Renal pelvis (tissue), 4 donors: ENCODE results near the gene SLC47A2. TPM values are rescaled to one million over a fixed set of nuclear protein-coding genes. Genes with fewer than 3 reads are reported as not detected.
"Not testable (repeated sequence)": the region's sequence is repeated elsewhere in the genome, so short reads cannot be mapped to it uniquely, and the experiment has no call there.

ENCODE experiments used
- DNase-seq: peaks from one replicate; pipeline ENCODE4 v3.0.0-alpha.2; 2013
- polyA plus RNA-seq, 3 donors: library from polyadenylated mRNA; unstranded; fragments of 120-200 nt; gene quantifications; one replicate each; pipeline ENCODE4 v1.2.1, GENCODE V29; 2013; ENCODE audit not compliant: insufficient read length in 3 of 3

Gene SLC47A2
- polyA plus RNA-seq, 3 donors, result 4.8 to 12.3 (median 10.2) TPM

GRCh38 chr17:19708431-19709175 is 7.8 kb downstream of the SLC47A2 start:
- no peak for DNase-seq

DNA sequence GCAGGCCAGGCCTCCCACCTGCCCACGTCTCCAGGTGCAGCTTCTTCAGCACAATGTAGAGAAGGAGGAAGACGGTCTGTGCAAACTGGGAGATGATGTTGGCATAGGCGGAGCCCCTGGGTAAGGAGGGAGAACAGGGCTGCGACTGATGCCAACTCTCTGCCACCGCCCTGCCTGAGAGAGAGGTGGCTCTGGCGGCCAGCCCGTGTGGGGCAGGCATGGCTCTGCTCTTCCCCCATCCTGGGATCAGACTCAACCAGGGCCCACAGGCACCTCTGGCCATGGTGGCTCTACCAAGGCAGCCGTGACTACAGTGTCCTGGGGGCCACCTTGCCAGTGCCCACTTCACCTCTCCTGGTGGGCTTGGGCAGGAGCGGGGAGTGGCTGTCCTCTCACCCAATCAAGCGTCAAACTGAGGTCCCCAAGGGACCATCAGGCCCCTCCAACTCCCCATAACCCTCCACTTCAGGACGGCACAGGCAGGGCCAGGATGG is 8.6 kb downstream of the SLC47A2 start:
- no peak for DNase-seq

- DNase-seq, result no peak
Observed at GRCh38 chr17:19706791-19707727, 9.3 kb downstream of the SLC47A2 start.

GRCh38 chr17:19705771-19706770 is 10.3 kb downstream of the SLC47A2 start:
- no peak for DNase-seq

GRCh38 chr17:19705201-19705600 is 11.2 kb downstream of the SLC47A2 start:
- DNase-seq, result no peak

- no peak for DNase-seq
Observed at GRCh38 chr17:19703828-19704613, 12.4 kb downstream of the SLC47A2 start.

DNA sequence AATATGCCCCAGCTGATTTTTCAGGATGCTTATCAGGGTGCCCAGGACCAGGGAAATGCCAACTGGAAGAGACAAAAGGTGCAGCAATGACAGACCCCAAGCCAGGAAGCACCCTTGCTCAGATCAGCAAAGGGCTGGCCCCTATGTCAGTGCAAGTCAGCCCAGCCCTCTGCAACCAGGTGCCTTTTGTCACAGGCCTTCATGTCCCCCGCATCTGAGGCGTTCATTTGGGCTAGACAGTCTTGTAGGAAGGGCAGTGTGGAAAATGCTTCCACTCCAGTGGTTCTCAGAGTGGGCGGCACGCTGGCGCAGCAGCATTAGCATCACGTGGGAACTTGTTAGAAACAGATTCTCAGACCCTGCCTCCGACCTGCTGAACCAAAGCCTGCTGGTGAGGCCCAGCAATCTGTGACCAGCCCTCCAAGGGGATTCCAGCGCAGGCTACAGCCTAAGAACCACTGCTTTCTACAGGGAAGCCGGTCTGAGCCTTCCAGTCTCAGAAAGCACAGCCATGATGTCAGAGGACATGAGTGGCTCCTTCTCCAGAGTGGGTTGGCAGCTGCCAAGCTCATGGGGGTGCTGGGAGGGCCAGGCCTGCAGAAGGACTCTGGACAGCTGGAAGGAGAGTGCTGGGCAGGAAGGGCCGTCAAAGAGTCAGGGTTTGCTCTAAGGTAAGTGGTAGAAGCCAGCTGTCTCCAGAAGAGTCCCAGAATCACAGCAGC is 13.1 kb downstream of the SLC47A2 start:
- DNase-seq, result peak; percentile 73

DNA sequence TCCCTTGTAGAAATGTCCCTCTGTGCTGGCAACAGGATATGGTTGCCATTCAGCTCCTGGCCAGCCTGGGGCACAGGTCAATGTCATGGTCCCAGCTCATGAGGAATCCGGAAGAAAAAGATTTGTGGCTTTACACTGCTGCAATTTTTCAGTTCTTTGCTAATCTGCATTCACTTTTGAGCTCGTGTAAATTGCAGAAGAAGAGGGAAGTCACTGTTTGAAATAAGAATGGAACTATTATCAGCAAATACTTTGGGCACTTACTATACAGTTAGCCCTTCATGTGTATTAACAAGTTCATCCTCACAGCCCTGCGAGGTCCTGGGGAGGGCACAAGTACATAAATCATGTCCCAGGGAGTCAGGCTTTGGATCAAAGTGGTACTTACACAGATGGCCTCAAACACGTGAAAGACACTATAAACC is 14.2 kb downstream of the SLC47A2 start:
- peak; percentile 62 for DNase-seq

- no peak for DNase-seq
Observed at GRCh38 chr17:19686400-19687090, 29.8 kb downstream of the SLC47A2 start.

DNA sequence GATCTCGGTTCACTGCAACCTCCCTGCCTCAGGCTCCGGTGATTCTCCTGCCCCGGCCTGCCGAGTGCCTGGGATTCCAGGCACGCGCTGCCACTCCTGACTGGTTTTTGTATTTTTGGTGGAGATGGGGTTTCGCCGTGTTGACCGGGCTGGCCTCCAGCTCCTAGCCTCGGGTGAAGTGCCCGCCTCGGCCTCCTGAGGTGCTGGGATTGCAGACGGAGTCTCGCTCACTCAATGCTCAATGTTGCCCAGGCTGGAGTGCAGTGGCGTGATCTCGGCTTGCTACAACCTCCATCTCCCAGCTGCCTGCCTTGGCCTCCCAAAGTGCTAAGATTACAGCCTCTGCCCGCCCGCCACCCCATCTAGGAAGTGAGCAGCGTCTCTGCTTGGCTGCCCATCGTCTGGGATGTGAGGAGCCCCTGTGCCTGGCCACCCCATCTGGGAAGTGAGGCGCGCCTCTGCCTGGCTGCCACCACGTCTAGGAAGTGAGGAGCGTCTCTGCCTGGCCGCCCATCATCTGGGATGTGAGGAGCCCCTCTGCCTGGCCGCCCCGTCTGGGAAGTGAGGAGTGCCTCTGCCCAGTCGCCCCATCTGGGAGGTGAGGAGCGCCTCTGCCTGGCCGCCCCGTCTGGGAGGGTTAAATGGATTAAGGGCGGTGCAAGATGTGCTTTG is 31.3 kb downstream of the SLC47A2 start:
- DNase-seq, result not testable (repeated sequence)

DNA sequence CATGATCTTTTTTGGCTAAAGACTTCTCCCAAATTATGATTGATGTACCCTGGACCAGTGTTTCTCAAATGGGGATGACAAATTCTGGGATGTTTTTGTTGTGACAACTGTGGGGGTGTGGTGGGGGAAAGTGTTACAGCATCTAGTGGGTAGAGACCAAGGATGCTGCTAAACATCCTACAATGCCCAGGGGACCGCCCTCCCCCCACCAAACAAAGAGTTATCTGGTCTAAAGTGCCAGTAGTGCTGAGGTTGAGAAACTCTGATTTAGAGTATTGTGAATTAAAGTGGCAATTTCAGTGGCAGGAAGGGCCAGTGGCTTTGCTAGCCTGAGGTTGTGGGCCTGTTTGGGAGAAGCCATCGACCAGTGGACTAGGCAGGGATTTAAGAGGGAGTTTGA is 33.3 kb downstream of the SLC47A2 start:
- DNase-seq, result no peak

- DNase-seq, result no peak
Observed at GRCh38 chr17:19678581-19679453, 37.6 kb downstream of the SLC47A2 start.

DNA sequence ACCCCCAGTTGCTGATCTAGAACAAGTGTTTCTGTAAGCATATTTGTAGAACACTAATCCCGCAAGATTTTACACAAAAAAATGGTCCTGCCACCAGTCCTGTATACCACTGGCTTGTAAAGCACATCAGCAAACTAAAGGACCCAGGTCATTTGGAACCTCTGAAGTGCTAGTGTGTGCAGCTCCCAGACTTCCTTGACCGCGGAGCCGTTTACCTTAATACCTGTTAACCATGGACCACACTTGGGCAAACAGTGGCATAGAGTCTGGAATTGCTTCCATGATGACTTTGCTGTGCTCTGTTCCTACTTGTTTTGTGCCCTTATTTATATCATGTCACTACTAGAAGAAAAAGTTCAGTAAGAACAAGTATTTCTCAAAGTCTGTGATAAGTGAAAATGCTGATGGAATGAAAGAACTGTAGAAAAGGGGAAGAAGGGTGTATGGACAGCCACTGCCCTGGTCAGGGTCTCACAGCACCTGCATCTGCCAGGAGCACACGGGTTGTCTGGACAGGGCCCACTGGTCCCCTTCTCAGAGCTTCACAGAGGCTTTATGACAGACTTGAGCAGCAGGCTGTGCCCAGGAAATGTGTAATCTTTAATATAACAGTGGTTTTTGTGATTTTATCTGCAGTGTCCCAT is 38.5 kb downstream of the SLC47A2 start:
- DNase-seq, result no peak

GRCh38 chr17:19676896-19677295 is 39.5 kb downstream of the SLC47A2 start:
- no peak for DNase-seq

DNA sequence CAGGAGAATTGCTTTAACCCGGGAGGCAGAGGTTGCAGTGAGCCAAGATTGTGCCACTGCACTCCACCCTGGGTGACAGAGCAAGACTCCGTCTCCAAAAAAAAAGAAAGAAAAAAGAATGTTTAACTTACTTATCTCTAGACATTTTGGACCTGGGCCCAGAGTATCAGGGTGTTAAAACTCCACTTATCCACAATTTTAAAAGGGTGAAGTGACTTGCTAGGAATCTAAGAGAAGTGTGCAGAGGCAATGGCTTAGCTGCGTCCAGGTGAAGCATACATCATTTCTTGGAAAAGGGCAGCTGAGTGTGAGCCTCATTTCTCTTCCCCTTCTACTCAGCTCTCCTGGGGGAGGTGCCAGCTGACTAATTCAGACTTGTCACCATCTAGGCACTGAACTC is 42.8 kb downstream of the SLC47A2 start:
- DNase-seq, result no peak

DNA sequence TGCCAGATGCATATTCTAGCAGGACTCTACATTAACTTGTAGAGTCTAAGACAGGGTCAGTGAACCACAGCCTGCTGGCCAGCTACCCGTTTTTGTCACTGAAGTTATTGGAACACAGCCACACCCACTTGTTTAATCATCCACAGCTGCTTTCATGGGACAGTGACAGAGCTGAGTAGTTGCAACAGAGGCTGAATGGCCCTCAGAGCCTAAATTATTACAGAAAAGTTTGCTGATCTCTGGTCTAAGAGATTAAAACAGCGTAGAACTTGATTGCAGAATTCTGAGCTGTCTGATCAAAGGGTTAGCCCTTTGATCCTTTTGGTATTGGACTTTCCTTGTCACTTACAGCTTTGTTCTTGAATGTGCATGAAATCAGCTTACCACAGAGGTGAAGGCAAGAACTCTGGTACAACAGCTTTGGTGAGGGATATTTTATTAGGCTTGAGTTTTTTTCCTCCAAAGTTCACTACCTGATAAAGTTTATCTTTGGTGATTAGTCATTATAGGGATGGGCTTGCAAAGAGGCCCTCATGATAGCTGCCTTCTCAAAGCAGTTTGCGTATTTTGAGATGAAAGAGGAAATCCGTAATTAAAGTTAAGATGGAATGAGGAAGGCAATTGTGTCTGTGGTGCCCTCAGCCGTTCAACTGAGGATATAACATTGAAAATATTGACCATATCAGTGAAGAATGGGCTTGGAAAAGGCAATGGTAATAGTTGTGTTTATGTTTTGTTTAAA is 44.2 kb downstream of the SLC47A2 start:
- peak; percentile 54 for DNase-seq
